ENCODE results near the gene VPS4A.

DNA sequence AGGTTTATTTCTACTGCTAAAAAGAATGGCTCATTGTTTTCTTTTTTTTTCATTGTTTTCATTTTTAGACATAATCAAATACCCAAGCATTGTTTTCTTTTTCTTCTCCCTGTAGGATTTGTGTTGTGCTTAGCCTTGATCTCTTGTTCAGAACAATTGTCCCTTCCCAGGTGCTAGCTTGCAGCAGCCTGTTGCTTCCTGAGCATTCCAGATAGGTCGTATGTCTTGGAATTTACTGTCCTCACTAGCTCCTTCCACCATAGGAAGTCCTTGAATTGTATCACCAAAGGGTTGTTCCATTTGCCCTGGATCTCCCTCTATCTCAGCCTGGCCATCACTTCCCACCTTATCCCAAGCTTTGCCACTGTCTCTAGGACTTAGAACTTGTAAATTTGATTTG, 10.0 kb upstream of the VPS4A start:
- TF ChIP-seq CTCF (IDR thresholded peaks at IDR 0.05): no peak
- no peak for TF ChIP-seq EZH2 (IDR thresholded peaks at IDR 0.05)
- no peak for TF ChIP-seq EZH2phosphoT487 (IDR thresholded peaks at IDR 0.05)
